ENCODE measurements around the gene SPHK2. TPM values are rescaled to one million over a fixed set of nuclear protein-coding genes. Genes with fewer than 3 reads are reported as not detected.
A peak's percentile ranks its signal among the peaks of the same experiment; 100 is the strongest.

SPHK2 gene
- polyA plus RNA-seq, 1 of the 3 experiments (the other 2 are of a cell fraction) = 14.8 TPM

GRCh38 chr19:48618278-48618915, 909 bp upstream of the SPHK2 start:
- under 1% methylated on average over 18 of the region's 18 CpGs for WGBS (ENCODE audit: low lambda C conversion rate)
- Histone ChIP-seq H2AFZ (ENCODE audit: low read depth) (no peak overlapping the region), H3K9me3 (no peaks in the 10 kb centered on the region), H3F3A (replicated peaks; ENCODE audit: insufficient read depth) (peaks cover 59% of the 10 kb centered on the region), H3K27me3 (ENCODE audit: insufficient read depth) (no peaks in the 10 kb centered on the region), H3K9ac (peak overlapping the region; percentile 99), H4K20me1 (ENCODE audit: insufficient read depth) (peaks cover 39% of the 10 kb centered on the region), H3K36me3 (replicated peaks in 1 of 2; ENCODE audit: control insufficient read depth in 1 of 2, insufficient read depth in 2 of 2, low read length in 1 of 2) (peaks cover 32 to 33% of the 10 kb centered on the region in 2 experiments), H3K9me2 (no peaks in the 10 kb centered on the region), H3K27ac (ENCODE audit: low read depth in 2 of 2, low read length in 1 of 2) (peak overlapping the region; percentile 74 to 92), H3K79me2 (ENCODE audit: insufficient read depth) (peaks cover 38% of the 10 kb centered on the region), H3K4me1 (ENCODE audit: control insufficient read depth in 1 of 2, insufficient read depth in 2 of 2, low read depth in 1 of 2, low read length in 1 of 2) (peaks cover 14 to 44% of the 10 kb centered on the region in 2 experiments; a peak in 3 of 4 replicates), H3K4me3 (ENCODE audit: low read depth in 2 of 2, low read length in 1 of 2) (peak overlapping the region; percentile 93 to 99), H3K4me2 (peak overlapping the region; percentile 91)
- TF ChIP-seq JUND (IDR thresholded peaks at IDR 0.05) (no peak), EZH2phosphoT487 (IDR thresholded peaks at IDR 0.05; ENCODE audit: borderline replicate concordance, low read depth) (no peak), MAX (IDR thresholded peaks at IDR 0.05; ENCODE audit: low read depth) (no peak), GATA2 (CRISPR knock-in tag; IDR thresholded peaks at IDR 0.05) (no peak)
- CTCF ChIA-PET = interaction anchor here (1.0 to 3.7 kb wide), 5 partner anchors 10 to 121 kb away, joined by 3 to 26 read pairs (median 4); no protein-coding TSS in a partner anchor
- POLR2A ChIA-PET = interaction anchor here (0.6 to 1.7 kb wide), 7 partner anchors 9 to 161 kb away, joined by 3 to 17 read pairs (median 4); no protein-coding TSS in a partner anchor
- no peak for DNase-seq

GRCh38 chr19:48619692-48620585, 633 bp downstream of the SPHK2 start:
- Histone ChIP-seq H3K9ac (peak overlapping the region; percentile 79), H3K4me1 (ENCODE audit: control insufficient read depth in 1 of 2, insufficient read depth in 2 of 2, low read depth in 1 of 2, low read length in 1 of 2) (peaks cover 15 to 37% of the 10 kb centered on the region in 2 experiments; a peak in 3 of 4 replicates), H3K4me2 (peak overlapping the region; percentile 74), H3K4me3 (ENCODE audit: low read depth in 2 of 2, low read length in 1 of 2) (peak overlapping the region; percentile 67 to 93), H3F3A (replicated peaks; ENCODE audit: insufficient read depth) (peaks cover 52% of the 10 kb centered on the region), H3K27ac (ENCODE audit: low read depth in 2 of 2, low read length in 1 of 2) (peak overlapping the region; percentile 74 to 87), H2AFZ (ENCODE audit: low read depth) (peak overlapping the region; percentile 36), H3K79me2 (ENCODE audit: insufficient read depth) (peaks cover 38% of the 10 kb centered on the region), H3K9me3 (no peaks in the 10 kb centered on the region), H3K9me2 (no peaks in the 10 kb centered on the region), H3K36me3 (replicated peaks in 1 of 2; ENCODE audit: control insufficient read depth in 1 of 2, insufficient read depth in 2 of 2, low read length in 1 of 2) (peaks cover 28 to 32% of the 10 kb centered on the region in 2 experiments), H3K27me3 (ENCODE audit: insufficient read depth) (no peaks in the 10 kb centered on the region), H4K20me1 (ENCODE audit: insufficient read depth) (peaks cover 37% of the 10 kb centered on the region)
- ChIA-PET POLR2A (interaction anchor here (0.6 to 1.4 kb wide), 9 partner anchors 10 to 179 kb away, joined by 3 to 17 read pairs (median 3); partner anchors contain the start of gene CA11), CTCF (interaction anchor here (0.8 to 1.7 kb wide), 4 partner anchors 14 to 130 kb away, joined by 3 to 6 read pairs (median 4); partner anchors contain the start of gene CA11)
- TF ChIP-seq, protein P1, sequence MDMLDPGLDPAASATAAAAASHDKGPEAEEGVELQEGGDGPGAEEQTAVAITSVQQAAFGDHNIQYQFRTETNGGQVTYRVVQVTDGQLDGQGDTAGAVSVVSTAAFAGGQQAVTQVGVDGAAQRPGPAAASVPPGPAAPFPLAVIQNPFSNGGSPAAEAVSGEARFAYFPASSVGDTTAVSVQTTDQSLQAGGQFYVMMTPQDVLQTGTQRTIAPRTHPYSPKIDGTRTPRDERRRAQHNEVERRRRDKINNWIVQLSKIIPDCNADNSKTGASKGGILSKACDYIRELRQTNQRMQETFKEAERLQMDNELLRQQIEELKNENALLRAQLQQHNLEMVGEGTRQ (IDR thresholded peaks at IDR 0.05; ENCODE audit: borderline replicate concordance, low read depth, low read length) = no peak
- TF ChIP-seq NFIC (IDR thresholded peaks at IDR 0.05; ENCODE audit: borderline replicate concordance) (no peak), RAD21 (IDR thresholded peaks at IDR 0.05; ENCODE audit: low read length) (no peak), FOXM1 (IDR thresholded peaks at IDR 0.05; ENCODE audit: low read depth) (no peak), USF1 (IDR thresholded peaks at IDR 0.05; ENCODE audit: borderline replicate concordance, low read depth) (no peak), TCF12 (IDR thresholded peaks at IDR 0.05) (no peak), POLR2AphosphoS5 (IDR thresholded peaks at IDR 0.05; ENCODE audit: low read depth, low read length) (no peak), ELF1 (IDR thresholded peaks at IDR 0.05) (no peak), SIN3A (IDR thresholded peaks at IDR 0.05; ENCODE audit: borderline replicate concordance, low read depth, low read length) (no peak), GATA2 (CRISPR knock-in tag; IDR thresholded peaks at IDR 0.05) (no peak), EP300 (IDR thresholded peaks at IDR 0.05; ENCODE audit: borderline replicate concordance in 1 of 2, low read depth in 1 of 2, low read length in 1 of 2) (no peak), JUND (IDR thresholded peaks at IDR 0.05) (no peak), RCOR1 (IDR thresholded peaks at IDR 0.05; ENCODE audit: low read length) (no peak)
- TF ChIP-seq, protein P2, sequence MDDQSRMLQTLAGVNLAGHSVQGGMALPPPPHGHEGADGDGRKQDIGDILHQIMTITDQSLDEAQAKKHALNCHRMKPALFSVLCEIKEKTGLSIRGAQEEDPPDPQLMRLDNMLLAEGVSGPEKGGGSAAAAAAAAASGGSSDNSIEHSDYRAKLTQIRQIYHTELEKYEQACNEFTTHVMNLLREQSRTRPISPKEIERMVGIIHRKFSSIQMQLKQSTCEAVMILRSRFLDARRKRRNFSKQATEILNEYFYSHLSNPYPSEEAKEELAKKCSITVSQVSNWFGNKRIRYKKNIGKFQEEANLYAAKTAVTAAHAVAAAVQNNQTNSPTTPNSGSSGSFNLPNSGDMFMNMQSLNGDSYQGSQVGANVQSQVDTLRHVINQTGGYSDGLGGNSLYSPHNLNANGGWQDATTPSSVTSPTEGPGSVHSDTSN (IDR thresholded peaks at IDR 0.05) = no peak
- DNase-seq = no peak
- WGBS (ENCODE audit: low lambda C conversion rate) = 33% methylated on average over 6 of the region's 6 CpGs

Data from SK-N-SH (cell line).